Endothelial cell of umbilical vein (primary cell): ENCODE measurements around the gene CFAP300. TPM values are rescaled to one million over a fixed set of nuclear protein-coding genes. Genes with fewer than 3 reads are reported as not detected.

Experiments used
- BruUV-seq: library from RNA; stranded (reverse); fragments of 400-500 nt; replicated peaks from 2 replicates; lab custom pipeline; 2021; lab: Mats Ljungman, UMichigan
- CTCF ChIA-PET: fragments of 300-600, 350-600 bp; sonication (Branson Sonifier 250); formaldehyde crosslinking; loops from one replicate; lab custom pipeline; 2021; ENCODE audit warnings: antibody characterized with exemption, inconsistent platforms; lab: Charles Lee
- POLR2A ChIA-PET: fragments of 300-600, 350-600 bp; sonication (Branson Sonifier 250); formaldehyde crosslinking; loops from one replicate; lab custom pipeline; 2021; ENCODE audit warnings: antibody characterized with exemption, inconsistent platforms; lab: Charles Lee
- DNase-seq: peaks from one replicate; pipeline ENCODE4 v3.0.0-alpha.2; 2011; ENCODE audit warnings: low read depth, low spot score
- FAIRE-seq: peaks from 2 replicates; lab custom pipeline; 2011; peaks lifted over from hg19 to GRCh38; lab: Jason Lieb, UNC
- H2AFZ ChIP-seq: 2 replicates; pipeline ENCODE4 v1.6.0; 2012; ENCODE audit warnings: low read depth, low read length, control low read depth, inconsistent platforms
- H3K27ac ChIP-seq: 2 replicates; pipeline ENCODE4 v1.5.1; 2011; ENCODE audit warnings: low read depth, mild to moderate bottlenecking, control low read depth, low read length, moderate library complexity; ENCODE audit not compliant: insufficient read depth
- H3K27me3 ChIP-seq, 2 experiments: 2 replicates each; pipeline versions ENCODE4 v1.6.0 to v1.6.1; 2011; ENCODE audit warnings: low read length in 2 of 2, mixed read lengths in 1 of 2; ENCODE audit not compliant: control insufficient read depth in 2 of 2, insufficient read depth in 2 of 2
- H3K36me3 ChIP-seq, 2 experiments: 2 replicates in 1 of 2; 3 replicates in 1 of 2; pipeline ENCODE4 v1.5.1; 2011; ENCODE audit warnings: low read length in 2 of 2, mild to moderate bottlenecking in 1 of 2, moderate library complexity in 1 of 2; ENCODE audit not compliant: control insufficient read depth in 2 of 2, insufficient read depth in 2 of 2; ENCODE audit errors: extremely low read depth in 1 of 2
- H3K4me1 ChIP-seq: 3 replicates; pipeline ENCODE4 v1.5.1; 2011; ENCODE audit warnings: mild to moderate bottlenecking, low read length; ENCODE audit not compliant: control insufficient read depth, insufficient read depth; ENCODE audit errors: extremely low read depth
- H3K4me2 ChIP-seq: 2 replicates; pipeline ENCODE4 v1.6.1; 2011; ENCODE audit warnings: low read length, control low read depth, mixed read lengths; ENCODE audit not compliant: insufficient read depth
- H3K4me3 ChIP-seq, 3 experiments: fragments of 200-600 bp in 1 of 3; sonication (generic), shearing (Covaris generic) in 1 of 3; replicated peaks in 1 of 3; 2 replicates each; pipeline ENCODE4 v1.5.1; 2011 to 2016; ENCODE audit warnings: control low read depth in 3 of 3, low read length in 3 of 3, mild to moderate bottlenecking in 2 of 3, inconsistent platforms in 1 of 3, low read depth in 1 of 3, moderate library complexity in 1 of 3; ENCODE audit not compliant: insufficient read depth in 1 of 3
- H3K79me2 ChIP-seq: 2 replicates; pipeline ENCODE4 v1.6.0; 2012; ENCODE audit warnings: low read length, inconsistent platforms; ENCODE audit not compliant: control insufficient read depth, insufficient read depth
- H3K9ac ChIP-seq: replicated peaks from 2 replicates; pipeline ENCODE3; 2011; ENCODE audit warnings: low read length, control low read depth; ENCODE audit not compliant: insufficient read depth; ENCODE audit errors: extremely low read depth
- H3K9me1 ChIP-seq: replicated peaks from 3 replicates; pipeline ENCODE4 v1.6.0; 2011; ENCODE audit warnings: mild to moderate bottlenecking, low read length; ENCODE audit not compliant: control insufficient read depth, insufficient read depth; ENCODE audit errors: extremely low read depth
- H3K9me3 ChIP-seq: replicated peaks from 2 replicates; pipeline ENCODE4 v1.5.1; 2012; ENCODE audit warnings: low read length, inconsistent platforms; ENCODE audit not compliant: control insufficient read depth, insufficient read depth
- H4K20me1 ChIP-seq: replicated peaks from 2 replicates; pipeline ENCODE3; 2011; ENCODE audit warnings: mild to moderate bottlenecking, low read length; ENCODE audit not compliant: control insufficient read depth, insufficient read depth; ENCODE audit errors: extremely low read depth
- EZH2 ChIP-seq: IDR thresholded peaks from 2 replicates; pipeline ENCODE4 v1.6.1; 2012; ENCODE audit warnings: borderline replicate concordance, low read depth, mild to moderate bottlenecking, moderate library complexity, low read length, inconsistent platforms; ENCODE audit not compliant: severe bottlenecking
- FOS ChIP-seq: IDR thresholded peaks from 2 replicates; pipeline ENCODE4 v1.6.1; 2011; ENCODE audit warnings: mild to moderate bottlenecking, low read length, moderate library complexity, borderline replicate concordance; ENCODE audit not compliant: insufficient read depth
- GATA2 ChIP-seq: IDR thresholded peaks from 2 replicates; pipeline ENCODE4 v1.7.0; 2011; ENCODE audit warnings: low read depth, mild to moderate bottlenecking, moderate library complexity, mixed read lengths, low read length; ENCODE audit not compliant: insufficient read length, insufficient read depth
- JUN ChIP-seq: IDR thresholded peaks from 2 replicates; pipeline ENCODE4 v1.6.1; 2011; ENCODE audit warnings: borderline replicate concordance, low read depth; ENCODE audit not compliant: insufficient read length, insufficient read depth
- MYC ChIP-seq: IDR thresholded peaks from one replicate; pipeline ENCODE4 v1.6.1; 2011; ENCODE audit warnings: mild to moderate bottlenecking, low read depth, low read length
- POLR2A ChIP-seq: IDR thresholded peaks from 2 replicates; pipeline ENCODE4 v1.6.1; 2012; ENCODE audit warnings: low read depth, mild to moderate bottlenecking, control low read depth, low read length
- POLR2AphosphoS5 ChIP-seq: IDR thresholded peaks from 2 replicates; pipeline ENCODE4 v1.6.1; 2012; ENCODE audit warnings: low read depth, mild to moderate bottlenecking, control low read depth, low read length, moderate library complexity; ENCODE audit not compliant: insufficient read depth
- dilution Hi-C: fragments of 300-500 bp; cut with MboI; formaldehyde crosslinking; loops from one replicate; pipeline ENCODE4 v1.15.0; 2019; ENCODE audit warnings: low sequenced_read_pairs; ENCODE audit not compliant: extremely low pct_ligation_motif_present
- intact Hi-C: fragments of 100-400 bp; cut with micrococcal nuclease; formaldehyde crosslinking; loops from one replicate; pipeline ENCODE4 v1.10.0; 2022
- polyA plus RNA-seq, 4 experiments: library from polyadenylated mRNA; depleted of rRNA in 3 of 4; stranded (reverse) in 3 of 4; unstranded in 1 of 4; fragments of >200 nt; gene quantifications; 2 replicates each; pipeline versions ENCODE4 v1.2.1 to v1.2.3, GENCODE V29; 2011 to 2012; ENCODE audit warnings: missing spikeins in 1 of 4
- total RNA-seq: library from RNA; stranded (reverse); gene quantifications from 2 replicates; pipeline ENCODE4 v1.2.3, GENCODE V29; 2021
- TF ChIP-seq, protein P1 (sequence below), 2 donors: IDR thresholded peaks; 1 replicate in 1 of 2; 2 replicates in 1 of 2; pipeline ENCODE4 v1.5.1; 2011; ENCODE audit warnings: low read length in 2 of 2, mild to moderate bottlenecking in 2 of 2, moderate library complexity in 2 of 2, control low read depth in 1 of 2, inconsistent platforms in 1 of 2, low read depth in 1 of 2; ENCODE audit not compliant: insufficient read depth in 1 of 2; ENCODE audit errors: extremely low read depth in 1 of 2
- TF ChIP-seq, protein P2 (sequence below): IDR thresholded peaks from 2 replicates; pipeline ENCODE4 v1.6.1; 2011; ENCODE audit not compliant: insufficient read depth, insufficient read length

The CFAP300 gene
- total and polyA plus RNA-seq, 2 donors (not counting 3 experiments of a cell fraction or from before 2014, with no cell fraction given) = 0.07 TPM; not detected in 1

DNA sequence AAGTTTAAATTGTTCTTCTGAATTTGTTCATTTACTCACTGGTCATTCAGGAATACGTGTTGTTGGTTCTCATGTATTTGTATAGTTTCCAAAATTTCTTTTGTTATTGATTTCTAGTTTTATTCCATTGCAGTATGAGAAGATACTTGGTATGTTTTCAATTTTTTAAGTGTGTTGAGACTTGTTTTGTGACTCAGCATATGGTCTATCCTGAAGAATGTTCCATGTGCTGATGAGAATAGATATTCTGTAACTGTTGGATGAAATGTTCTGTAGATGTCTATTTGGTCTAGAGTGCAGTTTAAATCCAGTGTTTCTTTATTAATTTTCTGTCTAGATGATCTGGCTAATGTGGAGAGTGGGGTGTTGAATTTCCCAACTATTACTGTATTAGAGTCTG is 23.5 kb downstream of the CFAP300 start:
- CTCF ChIA-PET = interaction anchor here (1.6 kb wide), 1 partner anchor 9 kb away, joined by 3 read pairs; no protein-coding TSS in a partner anchor
- POLR2A ChIA-PET = no interaction called here
- no peak overlapping the region for H3K27ac ChIP-seq
- H3K79me2 ChIP-seq = no peaks in the 10 kb centered on the region
- dilution Hi-C loops = no loop called here
- no peaks in the 10 kb centered on the region for H3K9me3 ChIP-seq
- H2AFZ ChIP-seq = no peak overlapping the region
- H3K4me1 ChIP-seq = no peaks in the 10 kb centered on the region
- H3K4me3 ChIP-seq = no peak overlapping the region
- no peak for FAIRE-seq
- no peak overlapping the region for H3K4me2 ChIP-seq
- no peak for TF ChIP-seq EZH2
- TF ChIP-seq POLR2AphosphoS5 = no peak
- no peak for TF ChIP-seq POLR2A
- TF ChIP-seq, protein P1, sequence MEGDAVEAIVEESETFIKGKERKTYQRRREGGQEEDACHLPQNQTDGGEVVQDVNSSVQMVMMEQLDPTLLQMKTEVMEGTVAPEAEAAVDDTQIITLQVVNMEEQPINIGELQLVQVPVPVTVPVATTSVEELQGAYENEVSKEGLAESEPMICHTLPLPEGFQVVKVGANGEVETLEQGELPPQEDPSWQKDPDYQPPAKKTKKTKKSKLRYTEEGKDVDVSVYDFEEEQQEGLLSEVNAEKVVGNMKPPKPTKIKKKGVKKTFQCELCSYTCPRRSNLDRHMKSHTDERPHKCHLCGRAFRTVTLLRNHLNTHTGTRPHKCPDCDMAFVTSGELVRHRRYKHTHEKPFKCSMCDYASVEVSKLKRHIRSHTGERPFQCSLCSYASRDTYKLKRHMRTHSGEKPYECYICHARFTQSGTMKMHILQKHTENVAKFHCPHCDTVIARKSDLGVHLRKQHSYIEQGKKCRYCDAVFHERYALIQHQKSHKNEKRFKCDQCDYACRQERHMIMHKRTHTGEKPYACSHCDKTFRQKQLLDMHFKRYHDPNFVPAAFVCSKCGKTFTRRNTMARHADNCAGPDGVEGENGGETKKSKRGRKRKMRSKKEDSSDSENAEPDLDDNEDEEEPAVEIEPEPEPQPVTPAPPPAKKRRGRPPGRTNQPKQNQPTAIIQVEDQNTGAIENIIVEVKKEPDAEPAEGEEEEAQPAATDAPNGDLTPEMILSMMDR (IDR thresholded peaks at IDR 0.05; ENCODE audit: extremely low read depth in 1 of 2, insufficient read depth in 1 of 2, low read depth in 1 of 2, low read length in 2 of 2) = no peak
- TF ChIP-seq GATA2 = no peak
- no peak for TF ChIP-seq FOS
- TF ChIP-seq, protein P2, sequence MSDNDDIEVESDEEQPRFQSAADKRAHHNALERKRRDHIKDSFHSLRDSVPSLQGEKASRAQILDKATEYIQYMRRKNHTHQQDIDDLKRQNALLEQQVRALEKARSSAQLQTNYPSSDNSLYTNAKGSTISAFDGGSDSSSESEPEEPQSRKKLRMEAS = no peak
- TF ChIP-seq JUN = no peak
- TF ChIP-seq MYC = no peak
- no peaks in the 10 kb centered on the region for H3K36me3 ChIP-seq
- no peak for DNase-seq
- intact Hi-C loops = no loop called here
- no peaks in the 10 kb centered on the region for H3K9me1 ChIP-seq
- BruUV-seq = no TSS peak
- peaks cover under 1 to 3% of the 10 kb centered on the region in 2 experiments for H3K27me3 ChIP-seq
- no peaks in the 10 kb centered on the region for H4K20me1 ChIP-seq
- no peak overlapping the region for H3K9ac ChIP-seq
